Measurements from ENCODE around the gene SLC6A18. TPM values are rescaled to one million over a fixed set of nuclear protein-coding genes. Genes with fewer than 3 reads are reported as not detected.

SLC6A18 gene
- total RNA-seq, 4 donors from 2014 or later, result not detected

- TF ChIP-seq POLR2A (IDR thresholded peaks at IDR 0.05), result no peak
- TF ChIP-seq, protein P1, sequence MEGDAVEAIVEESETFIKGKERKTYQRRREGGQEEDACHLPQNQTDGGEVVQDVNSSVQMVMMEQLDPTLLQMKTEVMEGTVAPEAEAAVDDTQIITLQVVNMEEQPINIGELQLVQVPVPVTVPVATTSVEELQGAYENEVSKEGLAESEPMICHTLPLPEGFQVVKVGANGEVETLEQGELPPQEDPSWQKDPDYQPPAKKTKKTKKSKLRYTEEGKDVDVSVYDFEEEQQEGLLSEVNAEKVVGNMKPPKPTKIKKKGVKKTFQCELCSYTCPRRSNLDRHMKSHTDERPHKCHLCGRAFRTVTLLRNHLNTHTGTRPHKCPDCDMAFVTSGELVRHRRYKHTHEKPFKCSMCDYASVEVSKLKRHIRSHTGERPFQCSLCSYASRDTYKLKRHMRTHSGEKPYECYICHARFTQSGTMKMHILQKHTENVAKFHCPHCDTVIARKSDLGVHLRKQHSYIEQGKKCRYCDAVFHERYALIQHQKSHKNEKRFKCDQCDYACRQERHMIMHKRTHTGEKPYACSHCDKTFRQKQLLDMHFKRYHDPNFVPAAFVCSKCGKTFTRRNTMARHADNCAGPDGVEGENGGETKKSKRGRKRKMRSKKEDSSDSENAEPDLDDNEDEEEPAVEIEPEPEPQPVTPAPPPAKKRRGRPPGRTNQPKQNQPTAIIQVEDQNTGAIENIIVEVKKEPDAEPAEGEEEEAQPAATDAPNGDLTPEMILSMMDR (IDR thresholded peaks at IDR 0.05), result no peak
- no peak for DNase-seq
- Histone ChIP-seq H3K4me3 (no peak overlapping the region), H3K36me3 (no peaks in the 10 kb centered on the region), H3K27ac (no peak overlapping the region), H3K9me3 (no peaks in the 10 kb centered on the region), H3K4me1 (no peaks in the 10 kb centered on the region), H3K27me3 (peaks cover 0 to 94% (median 0%) of the 10 kb centered on the region in 4 donors)
- intact Hi-C loops (cut with DNase I), result no loop called here
- WGBS, 2 donors, result 76 to 77% methylated on average over 6 of the region's 7 CpGs
Measured at GRCh38 chr5:1197876-1198666, 27.1 kb upstream of the SLC6A18 start.

DNA sequence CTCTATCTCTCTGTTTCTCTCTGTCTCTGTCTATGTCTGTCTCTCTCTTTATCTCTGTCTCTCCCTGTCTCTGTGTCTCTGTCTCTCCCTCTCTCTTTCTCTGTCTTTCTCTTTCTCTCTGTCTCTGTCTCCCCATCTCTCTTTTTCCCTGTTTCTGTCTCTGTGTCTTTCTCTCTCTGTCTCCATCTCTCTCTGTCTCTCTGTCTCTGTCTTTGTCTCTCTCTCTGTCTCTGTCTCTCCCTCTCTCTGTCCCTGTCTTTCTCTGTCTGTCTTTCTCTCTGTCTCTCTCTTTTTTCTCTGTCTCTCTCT lies 25.9 kb upstream of the SLC6A18 start:
- TF ChIP-seq, protein P1 (IDR thresholded peaks at IDR 0.05), result no peak
- no peak for TF ChIP-seq POLR2A (IDR thresholded peaks at IDR 0.05)
- Histone ChIP-seq H3K36me3 (no peaks in the 10 kb centered on the region), H3K4me1 (no peaks in the 10 kb centered on the region), H3K4me3 (no peak overlapping the region), H3K27ac (no peak overlapping the region), H3K27me3 (peaks cover 0 to 99% (median 0%) of the 10 kb centered on the region in 4 donors), H3K9me3 (no peaks in the 10 kb centered on the region)
- DNase-seq, result no peak
- intact Hi-C loops (cut with DNase I), result no loop called here

GRCh38 chr5:1199649-1200494 lies 25.3 kb upstream of the SLC6A18 start:
- WGBS, 2 donors, result 42 to 43% methylated on average over 4 to 18 of the region's 26 CpGs
- intact Hi-C loops (cut with DNase I), result no loop called here
- DNase-seq, result no peak
- Histone ChIP-seq H3K36me3 (no peaks in the 10 kb centered on the region), H3K27ac (no peak overlapping the region), H3K4me1 (no peaks in the 10 kb centered on the region), H3K9me3 (no peaks in the 10 kb centered on the region), H3K27me3 (peaks cover 0 to 99% (median 0%) of the 10 kb centered on the region in 4 donors), H3K4me3 (no peak overlapping the region)
- no peak for TF ChIP-seq POLR2A (IDR thresholded peaks at IDR 0.05)
- TF ChIP-seq, protein P1 (IDR thresholded peaks at IDR 0.05), result no peak

GRCh38 chr5:1200495-1201326 lies 24.5 kb upstream of the SLC6A18 start:
- intact Hi-C loops (cut with DNase I), result no loop called here
- Histone ChIP-seq H3K36me3 (no peaks in the 10 kb centered on the region), H3K27ac (no peak overlapping the region), H3K4me1 (no peaks in the 10 kb centered on the region), H3K9me3 (no peaks in the 10 kb centered on the region), H3K4me3 (no peak overlapping the region), H3K27me3 (peaks cover 0 to 99% (median 0%) of the 10 kb centered on the region in 4 donors)
- 50 to 52% methylated on average over 4 to 12 of the region's 28 CpGs for WGBS, 2 donors
- no peak for DNase-seq
- TF ChIP-seq POLR2A (IDR thresholded peaks at IDR 0.05), result no peak
- TF ChIP-seq, protein P1 (IDR thresholded peaks at IDR 0.05), result no peak

All from esophagus squamous epithelium (tissue), 5 donors.